DMS153 treated with DMSO at 0.1 percent for 48 hours (cell line): ENCODE data around the gene PMEPA1.

Experiments
- DNase-seq: peaks from one replicate; lab custom pipeline; 2025; ENCODE audit not compliant: unreplicated experiment; lab: John Stamatoyannopoulos, UW

PMEPA1 gene

DNA sequence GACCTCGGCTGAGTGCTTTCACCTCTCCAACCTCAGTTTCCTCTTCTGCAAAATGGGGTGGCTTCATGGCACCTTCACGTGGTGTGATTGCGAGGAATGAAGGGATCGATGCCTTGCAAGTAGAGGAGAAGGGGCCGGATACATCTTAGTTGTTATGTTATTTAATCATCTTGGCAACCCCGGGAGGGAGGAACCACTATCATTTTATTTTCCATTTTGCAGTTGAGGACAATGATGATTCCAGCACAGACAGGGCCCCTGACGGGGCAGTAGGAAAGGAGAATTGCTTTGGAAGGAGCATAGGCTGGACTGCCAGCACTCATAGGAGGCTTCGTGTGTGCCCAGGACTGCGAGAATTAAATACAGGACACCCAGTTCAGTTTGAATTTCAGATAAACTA is 2.5 kb upstream of the PMEPA1 start:
- no peak for DNase-seq

DNA sequence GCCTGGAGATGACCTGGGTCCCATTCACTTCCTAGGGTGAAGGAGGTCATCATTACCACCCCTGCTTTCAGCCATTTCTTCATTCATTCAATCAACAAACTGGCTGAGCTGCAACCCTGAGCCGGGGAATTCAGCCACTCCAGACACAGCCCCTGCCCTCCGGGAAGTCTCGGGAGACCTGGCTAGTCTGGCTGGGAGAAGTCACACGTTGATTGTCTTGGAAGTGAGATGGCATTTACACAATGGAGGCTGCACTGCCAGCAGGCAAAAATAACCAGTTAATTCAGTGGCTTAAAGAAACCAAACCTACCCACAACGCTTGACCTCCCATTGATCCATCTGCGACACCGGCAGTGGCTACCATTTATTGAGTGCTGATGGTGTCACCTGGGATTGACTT is 2.0 kb upstream of the PMEPA1 start:
- DNase-seq, result no peak

GRCh38 chr20:57711311-57711712 is 1.5 kb upstream of the PMEPA1 start:
- DNase-seq, result no peak

DNA sequence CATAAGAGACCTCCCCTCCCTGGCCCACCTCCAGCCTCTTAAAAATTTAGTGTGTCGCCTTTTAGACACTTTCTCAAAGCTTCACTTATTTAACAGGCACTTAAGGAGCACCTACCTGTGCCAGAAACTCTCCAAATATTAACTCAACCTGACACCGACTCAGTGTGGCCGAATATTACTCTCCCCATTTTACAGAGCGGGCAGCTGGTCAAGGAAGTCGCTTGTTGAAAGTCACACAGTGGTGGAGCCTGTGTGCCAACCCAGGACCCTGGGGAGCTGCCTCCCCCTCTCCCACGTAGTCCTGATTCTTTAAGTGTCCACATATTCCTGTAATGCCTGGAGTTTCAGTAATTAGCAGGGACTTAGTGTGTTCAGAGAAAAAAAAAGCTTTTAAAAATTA is 1.0 kb upstream of the PMEPA1 start:
- DNase-seq, result no peak

GRCh38 chr20:57708694-57709673 is 831 bp downstream of the PMEPA1 start:
- DNase-seq, result no peak

DNA sequence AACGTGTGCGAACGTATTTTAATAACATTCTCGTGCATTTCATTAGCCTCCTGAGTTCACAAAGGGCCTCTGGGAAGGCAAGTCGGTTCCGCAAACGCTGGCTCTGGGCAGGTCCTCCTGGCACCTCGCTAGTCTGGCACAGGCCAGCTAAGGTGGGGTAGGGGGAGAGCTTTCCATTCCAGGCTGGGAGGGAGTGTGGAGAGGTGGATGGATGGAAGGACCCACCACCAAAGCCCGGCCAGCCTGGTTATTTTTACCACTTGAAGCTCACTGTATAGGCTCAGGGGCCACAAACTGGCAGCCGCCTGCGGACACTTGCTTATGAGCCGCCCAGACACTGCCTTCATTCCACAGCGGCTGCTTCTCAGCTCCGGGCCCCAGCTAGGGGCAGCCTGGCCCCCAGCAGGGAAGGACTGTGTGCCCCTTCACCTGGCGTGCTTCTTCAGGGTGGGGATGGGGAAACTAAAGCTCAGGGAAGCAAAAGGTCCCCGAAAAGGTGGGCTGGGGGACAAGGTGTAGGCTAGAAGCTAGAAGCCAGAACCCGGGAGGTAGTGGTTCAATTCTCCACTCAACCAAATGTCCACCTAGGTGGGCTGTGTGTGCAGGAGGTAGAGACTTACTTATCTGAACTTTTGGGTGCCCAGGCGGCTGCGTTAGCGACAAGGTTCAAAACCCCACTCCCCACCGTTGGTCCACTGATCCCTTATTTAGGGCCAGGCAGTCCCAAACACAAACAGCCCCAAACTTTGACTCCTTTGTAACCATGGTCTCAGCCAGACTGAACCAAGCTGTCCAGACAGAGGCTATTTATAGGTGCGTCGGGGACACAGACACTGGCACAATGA is 1.7 kb downstream of the PMEPA1 start:
- DNase-seq, result no peak

DNA sequence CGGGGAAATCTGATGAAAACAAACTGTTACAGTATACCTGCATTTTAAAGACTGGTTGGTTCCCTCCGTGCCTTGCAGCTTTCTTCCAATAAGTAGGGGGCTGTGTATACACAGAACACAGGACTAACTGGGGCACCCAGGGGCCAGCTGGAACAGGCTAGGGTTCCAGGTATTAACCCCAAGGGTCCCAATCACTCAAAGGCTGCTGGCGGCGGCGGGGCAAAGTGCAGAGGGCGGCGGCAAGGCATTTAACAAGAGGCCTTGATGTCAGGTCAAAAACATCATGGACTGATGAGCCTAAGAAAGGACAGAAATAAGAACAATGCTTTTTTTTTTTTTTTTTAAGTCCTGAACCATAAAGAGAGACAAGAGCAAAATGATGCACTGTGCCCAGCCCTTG is 2.5 kb downstream of the PMEPA1 start:
- DNase-seq, result no peak

- no peak for DNase-seq
Observed at GRCh38 chr20:57705127-57705899, 4.5 kb downstream of the PMEPA1 start.

DNA sequence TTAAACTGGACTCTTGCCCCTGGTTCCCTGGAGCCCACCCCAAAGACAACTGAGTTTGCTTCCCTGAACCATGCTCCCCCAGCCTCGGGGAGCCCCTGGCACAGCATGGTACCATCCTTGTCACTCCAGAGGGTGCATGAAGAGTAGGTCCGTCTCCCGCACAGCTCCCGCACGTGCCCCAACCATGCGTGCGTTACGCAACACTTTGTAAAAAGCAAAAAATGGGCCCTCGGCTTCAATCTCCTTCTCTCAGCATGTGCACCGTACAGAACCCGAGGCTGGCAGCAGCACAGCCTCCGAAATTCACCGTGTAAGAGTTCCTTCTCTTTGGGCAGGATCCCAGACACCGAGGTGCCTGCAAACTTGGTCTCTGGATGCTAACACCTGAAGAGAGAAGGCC is 5.6 kb downstream of the PMEPA1 start:
- no peak for DNase-seq

- no peak for DNase-seq
Observed at GRCh38 chr20:57703013-57703412, 6.8 kb downstream of the PMEPA1 start.

GRCh38 chr20:57702521-57702920 is 7.3 kb downstream of the PMEPA1 start:
- DNase-seq, result no peak

GRCh38 chr20:57702091-57702490 is 7.7 kb downstream of the PMEPA1 start:
- DNase-seq, result no peak

GRCh38 chr20:57701651-57702050 is 8.2 kb downstream of the PMEPA1 start:
- DNase-seq, result no peak

DNA sequence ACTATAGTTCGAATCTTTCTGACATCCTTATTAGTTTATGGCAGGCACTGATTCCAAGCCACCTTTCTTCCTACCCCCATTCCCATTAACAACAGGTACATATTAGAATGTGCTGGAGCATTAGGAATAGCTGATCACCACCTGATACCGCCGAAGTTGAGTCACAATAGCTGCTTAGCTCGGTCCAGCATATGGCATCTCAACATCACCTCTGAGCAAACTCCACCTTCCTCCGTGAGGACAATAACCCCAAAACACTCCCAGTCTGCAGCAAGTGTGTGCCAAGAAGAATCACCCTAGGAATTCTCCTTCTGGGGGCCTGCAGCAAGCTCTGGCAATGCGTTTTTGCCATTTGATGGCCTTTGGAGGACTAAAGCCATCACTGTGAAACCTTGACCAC is 8.7 kb downstream of the PMEPA1 start:
- DNase-seq, result no peak

GRCh38 chr20:57699395-57699794 is 10.4 kb downstream of the PMEPA1 start:
- no peak for DNase-seq

DNA sequence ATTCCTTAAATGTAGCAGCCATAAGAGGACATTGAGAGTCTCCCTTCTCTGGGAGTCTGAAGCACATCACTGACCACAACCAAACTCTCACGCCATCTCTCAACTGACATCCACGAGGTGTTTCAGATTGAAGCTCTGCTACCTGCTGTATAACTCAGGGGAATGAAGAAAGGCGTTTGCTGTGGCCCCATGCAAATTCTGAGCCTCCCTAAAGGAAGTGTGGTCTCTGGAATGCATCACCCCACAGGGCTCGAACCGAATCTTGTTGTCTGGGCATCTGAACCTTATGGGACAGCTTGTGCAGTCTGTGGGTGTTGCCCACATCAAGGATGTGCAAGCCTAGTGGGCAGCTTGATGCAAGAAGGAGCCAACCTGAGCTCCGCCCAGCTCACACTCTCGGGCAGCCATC is 10.9 kb downstream of the PMEPA1 start:
- DNase-seq, result no peak

- DNase-seq, result no peak
Observed at GRCh38 chr20:57698116-57698866, 11.5 kb downstream of the PMEPA1 start.

GRCh38 chr20:57697543-57697942 is 12.3 kb downstream of the PMEPA1 start:
- no peak for DNase-seq

- no peak for DNase-seq
Observed at GRCh38 chr20:57696401-57696961, 13.3 kb downstream of the PMEPA1 start.

DNA sequence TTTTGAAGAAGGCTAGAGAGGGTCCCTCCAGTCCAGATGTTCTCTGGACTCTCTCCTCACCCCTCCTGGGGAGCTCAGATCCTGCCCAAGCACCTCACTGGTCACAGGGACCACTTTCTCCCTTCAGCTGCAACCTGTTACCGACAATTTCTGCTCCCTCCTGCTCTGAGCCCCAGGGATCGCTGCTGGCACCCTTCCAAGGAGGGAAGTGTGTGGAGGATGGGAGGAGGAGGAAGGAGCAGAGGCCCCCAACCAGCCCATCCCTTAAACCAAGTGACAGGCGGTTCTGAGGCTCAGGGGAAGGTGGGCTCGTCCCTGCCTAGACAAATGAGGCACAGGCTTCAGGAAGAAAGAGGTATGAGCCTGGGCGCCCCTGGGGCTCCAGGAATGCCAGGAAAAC is 13.9 kb downstream of the PMEPA1 start:
- DNase-seq, result no peak
